Stimulated activated CD4-positive, alpha-beta T cell treated with anti-CD3 and anti-CD28 coated beads, Interleukin-15, amount 100 ng/mL, for 24 hours (primary cell): ENCODE results near the gene ADAMTS9.

Source experiments
- DNase-seq: peaks from one replicate; pipeline ENCODE4 v3.0.0-alpha.2; 2020

Gene ADAMTS9

DNA sequence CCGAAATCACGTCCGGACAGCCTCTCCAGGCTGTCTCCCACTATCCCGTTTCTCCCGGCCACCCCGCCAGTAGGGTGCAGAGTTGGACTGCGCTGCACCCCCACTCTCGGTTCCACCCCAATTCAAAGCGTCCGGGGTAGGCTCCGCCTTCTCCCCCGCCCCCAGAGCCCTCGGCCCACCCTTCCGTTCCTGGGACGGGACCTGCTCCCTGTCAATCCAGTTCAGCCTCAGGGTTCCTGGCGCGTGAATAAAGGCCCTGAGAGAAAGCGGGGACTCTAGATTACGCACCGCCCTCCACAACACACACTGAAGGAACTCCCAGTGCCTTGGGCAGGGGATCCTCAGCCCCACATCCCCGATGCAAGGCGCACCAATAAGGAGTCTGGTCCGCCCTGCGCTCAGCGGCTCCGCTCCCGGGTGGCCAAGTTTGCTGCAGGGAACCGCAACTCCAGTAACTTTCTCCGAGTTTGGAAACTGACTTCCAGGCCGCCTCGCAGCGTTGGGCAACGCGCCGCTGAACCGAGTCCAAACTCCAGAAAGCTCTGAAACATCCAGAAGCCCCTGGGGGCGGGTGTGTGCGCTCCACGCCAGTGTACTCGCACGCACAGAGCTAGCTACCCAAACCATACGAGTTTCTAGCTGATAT lies 1.9 kb downstream of the ADAMTS9 start:
- peak; percentile 19 for DNase-seq

DNA sequence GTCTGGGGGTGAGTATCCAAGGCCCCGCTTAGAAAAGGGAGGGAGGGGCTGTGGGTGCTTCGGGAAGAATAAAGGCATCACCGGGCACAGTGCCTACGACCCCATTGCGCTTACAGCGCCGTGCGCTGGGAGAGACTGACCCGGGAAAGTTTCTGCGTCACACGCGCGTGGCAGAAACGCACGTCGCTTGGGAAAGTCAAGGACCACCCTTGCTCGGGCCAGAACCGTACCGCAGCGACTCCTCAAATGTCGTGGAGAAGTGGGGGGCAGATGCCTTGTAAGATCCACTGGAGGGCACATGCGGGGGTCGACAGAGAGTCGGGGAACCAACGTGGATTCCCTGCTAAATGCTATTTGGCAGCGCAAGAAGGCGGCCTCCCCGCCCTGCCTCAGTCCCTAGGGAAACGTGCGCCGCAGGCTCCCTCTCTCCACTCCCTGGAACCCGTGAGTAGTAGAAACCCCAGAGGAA lies 2.4 kb downstream of the ADAMTS9 start:
- DNase-seq, result no peak

DNA sequence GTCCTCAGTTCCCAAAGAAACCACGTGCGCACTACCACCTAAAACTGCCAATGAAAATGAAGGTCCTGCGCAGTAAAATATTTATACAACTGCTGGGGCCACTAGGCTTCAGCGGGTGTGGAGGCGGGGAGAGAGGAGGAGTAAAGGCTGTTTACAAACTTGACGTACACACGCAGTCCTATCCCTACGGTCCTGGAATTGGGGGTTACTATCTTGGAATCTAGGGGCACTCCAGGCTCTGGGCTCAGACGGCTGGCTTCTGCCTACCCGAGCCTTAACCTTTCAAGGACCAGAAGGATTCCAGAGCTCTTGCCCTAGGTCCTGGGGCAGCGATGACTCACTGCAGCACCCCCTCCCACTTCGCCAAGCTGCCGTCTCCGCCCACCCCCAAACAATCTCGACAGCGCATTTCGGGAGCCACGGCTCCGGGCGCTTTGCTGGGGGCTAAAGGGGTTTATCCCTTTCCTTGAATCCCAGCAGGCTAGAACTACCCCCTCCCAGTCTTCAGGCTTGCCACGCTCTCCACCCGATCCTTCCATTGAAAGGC lies 3.0 kb downstream of the ADAMTS9 start:
- DNase-seq, result no peak

DNA sequence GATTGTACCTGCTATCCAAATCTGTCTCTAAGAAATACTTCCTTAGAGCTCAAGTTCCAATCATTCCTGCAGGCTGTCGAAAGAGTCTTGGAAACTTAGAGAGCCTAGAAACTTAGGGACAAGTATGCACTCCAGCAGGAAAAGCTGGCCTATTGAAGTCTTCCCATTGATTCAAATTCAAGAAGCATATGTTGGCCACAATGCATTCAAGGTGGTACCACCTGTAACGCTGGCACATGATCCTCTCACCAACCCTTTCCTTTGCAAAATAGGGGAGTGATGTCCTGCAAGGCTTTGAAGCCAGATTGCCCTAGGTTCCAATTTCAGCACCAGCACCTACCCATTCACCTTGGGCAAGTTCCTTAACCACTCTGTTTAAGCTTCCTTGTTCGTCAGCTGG lies 6.0 kb downstream of the ADAMTS9 start:
- no peak for DNase-seq

DNA sequence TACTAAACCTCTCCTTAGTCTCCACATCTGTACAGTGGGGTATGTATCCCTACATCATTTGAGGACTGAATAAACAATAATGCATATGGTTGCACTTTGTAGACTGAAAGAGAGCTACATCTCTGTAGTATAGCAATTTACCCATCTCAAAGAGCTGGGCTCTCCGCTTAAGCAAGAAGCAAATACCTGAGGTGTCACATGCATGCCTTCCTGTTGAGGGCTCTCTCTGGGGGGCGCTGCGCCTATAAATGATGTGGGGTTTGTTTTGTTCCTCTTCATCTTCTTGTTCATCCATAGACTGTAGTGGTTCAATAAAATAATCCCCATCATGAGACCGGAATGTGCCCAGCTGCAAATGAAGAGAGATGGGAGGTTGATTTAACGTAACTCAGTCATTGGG lies 6.8 kb downstream of the ADAMTS9 start:
- no peak for DNase-seq

DNA sequence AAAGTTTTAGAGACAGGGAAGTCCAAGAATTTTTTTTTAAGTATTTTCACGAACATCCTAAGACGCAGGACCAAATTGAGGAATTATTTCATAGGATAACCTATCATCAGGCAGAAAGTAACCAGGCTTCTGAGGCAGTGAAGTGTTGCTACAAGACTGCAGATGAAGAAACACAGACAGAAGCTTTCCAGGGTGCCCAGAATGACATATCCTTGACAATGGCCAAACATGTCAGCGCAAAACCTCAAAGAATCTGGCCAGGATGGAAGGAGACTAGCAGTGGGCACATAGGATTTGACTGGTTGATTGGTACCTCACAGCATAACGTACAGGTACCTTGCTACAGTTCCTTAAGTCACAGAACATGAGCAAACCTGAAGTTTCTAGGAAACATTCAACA lies 7.5 kb downstream of the ADAMTS9 start:
- no peak for DNase-seq

DNA sequence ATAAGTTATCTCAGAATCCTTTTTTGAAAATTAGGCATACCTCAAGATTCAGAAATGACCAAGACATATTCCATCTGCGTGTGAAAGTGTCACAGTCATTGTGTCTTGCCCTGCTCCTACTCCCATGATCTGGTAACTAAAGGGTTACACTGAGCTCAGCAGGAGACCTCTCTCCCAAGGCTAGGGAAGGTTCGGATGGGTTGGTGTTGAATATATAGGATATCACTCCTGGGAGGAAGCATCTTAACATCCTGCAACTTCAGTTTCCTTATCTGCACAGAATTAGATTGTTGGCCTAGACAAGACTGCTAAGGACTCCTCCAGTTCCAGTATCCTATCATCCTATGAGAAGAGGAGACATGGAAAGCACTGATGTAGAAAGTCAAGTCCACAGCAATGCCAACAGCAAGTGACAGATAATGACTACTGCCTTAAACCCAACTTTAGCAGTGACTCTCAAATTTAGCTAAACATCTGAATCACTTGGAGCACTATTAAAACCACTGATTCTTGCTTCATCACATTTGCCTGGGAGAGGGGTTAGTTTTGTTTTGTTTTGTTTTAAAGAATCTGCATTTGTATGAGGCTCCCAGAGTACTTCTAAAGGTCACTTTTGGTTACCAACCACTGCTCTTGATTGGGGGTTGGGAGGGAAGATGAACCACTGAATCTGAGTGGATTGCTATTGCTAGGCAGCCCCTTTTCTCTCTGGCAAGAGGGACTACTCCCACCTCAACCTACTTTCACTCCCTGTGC lies 9.7 kb downstream of the ADAMTS9 start:
- no peak for DNase-seq

DNA sequence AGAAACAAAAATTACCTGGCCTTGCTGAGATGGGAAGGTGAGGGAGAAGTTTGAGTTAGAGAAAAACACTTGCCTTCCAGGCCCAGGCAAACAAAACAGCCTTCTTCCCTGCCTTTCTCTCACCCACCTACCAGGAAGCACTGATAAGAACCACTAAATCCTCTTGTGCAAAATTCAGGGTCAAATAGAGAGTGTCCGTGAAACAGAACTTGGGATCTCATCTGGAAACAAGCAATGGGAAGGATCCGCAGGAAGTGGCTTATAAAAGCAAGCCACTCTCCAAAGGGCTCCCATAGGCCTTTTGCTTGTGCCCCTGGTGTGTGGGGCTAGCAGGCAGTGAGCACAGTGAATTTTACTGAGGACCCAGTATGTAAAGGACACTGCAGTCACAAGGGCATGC lies 11.0 kb downstream of the ADAMTS9 start:
- DNase-seq, result no peak

DNA sequence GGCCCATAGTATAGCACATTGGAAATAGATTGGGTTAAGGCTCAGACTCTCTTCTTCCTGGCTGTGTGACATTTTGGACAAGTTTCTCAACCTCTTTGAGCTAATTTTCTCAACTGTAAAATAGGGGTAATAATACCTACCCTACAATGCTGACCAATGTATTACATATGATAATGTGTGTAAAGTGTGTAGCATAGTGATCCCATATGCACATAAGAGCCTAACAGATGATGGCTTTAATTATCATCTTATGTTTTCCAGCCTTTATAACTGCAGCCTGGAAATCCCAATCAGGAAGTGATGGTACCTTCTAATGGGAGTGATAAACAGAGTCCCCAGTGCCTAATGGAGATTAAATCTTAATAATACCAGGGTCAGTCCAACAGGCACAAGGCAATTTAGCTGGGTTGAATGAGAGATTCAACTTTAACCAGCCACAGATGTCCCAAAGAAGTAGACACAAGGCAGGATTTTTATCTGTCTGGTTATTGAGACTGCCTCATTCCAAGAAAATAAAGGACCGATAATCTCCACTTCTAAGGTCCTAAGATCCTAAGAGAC lies 12.0 kb downstream of the ADAMTS9 start:
- DNase-seq, result no peak

DNA sequence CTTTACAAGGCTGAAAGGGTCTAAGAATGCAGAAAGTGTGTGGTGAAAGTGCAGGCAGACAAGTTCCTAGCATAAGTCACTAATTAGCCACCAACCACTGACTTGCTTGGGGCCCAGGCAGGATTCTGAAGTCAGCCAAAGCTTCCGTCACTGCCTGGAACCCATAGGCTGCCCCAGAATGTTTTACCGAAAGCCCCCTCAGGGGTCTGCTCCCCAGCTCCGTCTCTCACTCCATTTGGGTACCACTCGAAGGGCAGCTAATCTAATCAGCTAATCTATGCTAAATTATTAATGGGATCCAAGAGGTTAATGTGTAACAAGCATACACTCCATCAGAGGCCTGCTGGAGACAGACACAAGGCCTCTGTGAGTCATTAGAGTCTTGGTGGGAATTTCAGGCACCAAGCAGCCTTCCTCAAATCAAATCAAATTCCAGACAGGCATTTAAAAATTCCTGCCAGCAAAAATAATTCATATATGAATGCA lies 13.2 kb downstream of the ADAMTS9 start:
- DNase-seq, result no peak

DNA sequence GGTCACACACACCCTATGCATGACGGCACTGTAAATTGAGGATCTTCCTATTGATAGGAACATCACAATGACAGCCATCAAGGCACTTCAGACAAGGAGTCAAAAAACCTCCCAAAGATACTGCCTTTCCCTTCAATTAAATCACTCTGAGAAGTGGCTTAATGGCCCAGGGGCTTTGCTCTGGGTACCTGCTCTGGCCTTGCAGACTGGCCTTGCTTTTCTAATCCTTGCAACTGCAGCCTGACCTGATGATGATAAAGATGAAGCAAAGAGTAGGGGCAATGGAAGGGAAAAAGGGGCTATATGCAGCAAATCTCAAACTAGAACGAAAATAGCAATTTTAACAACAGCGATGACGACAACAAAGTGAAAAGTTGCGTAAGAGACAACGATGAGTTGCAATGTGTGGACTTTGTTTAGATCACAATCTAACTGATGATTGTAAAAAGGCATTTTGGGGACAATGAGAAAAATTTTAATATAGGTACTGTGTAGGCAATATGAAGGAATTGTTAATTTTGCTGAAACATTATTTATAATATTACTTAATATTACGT lies 14.6 kb downstream of the ADAMTS9 start:
- DNase-seq, result no peak

DNA sequence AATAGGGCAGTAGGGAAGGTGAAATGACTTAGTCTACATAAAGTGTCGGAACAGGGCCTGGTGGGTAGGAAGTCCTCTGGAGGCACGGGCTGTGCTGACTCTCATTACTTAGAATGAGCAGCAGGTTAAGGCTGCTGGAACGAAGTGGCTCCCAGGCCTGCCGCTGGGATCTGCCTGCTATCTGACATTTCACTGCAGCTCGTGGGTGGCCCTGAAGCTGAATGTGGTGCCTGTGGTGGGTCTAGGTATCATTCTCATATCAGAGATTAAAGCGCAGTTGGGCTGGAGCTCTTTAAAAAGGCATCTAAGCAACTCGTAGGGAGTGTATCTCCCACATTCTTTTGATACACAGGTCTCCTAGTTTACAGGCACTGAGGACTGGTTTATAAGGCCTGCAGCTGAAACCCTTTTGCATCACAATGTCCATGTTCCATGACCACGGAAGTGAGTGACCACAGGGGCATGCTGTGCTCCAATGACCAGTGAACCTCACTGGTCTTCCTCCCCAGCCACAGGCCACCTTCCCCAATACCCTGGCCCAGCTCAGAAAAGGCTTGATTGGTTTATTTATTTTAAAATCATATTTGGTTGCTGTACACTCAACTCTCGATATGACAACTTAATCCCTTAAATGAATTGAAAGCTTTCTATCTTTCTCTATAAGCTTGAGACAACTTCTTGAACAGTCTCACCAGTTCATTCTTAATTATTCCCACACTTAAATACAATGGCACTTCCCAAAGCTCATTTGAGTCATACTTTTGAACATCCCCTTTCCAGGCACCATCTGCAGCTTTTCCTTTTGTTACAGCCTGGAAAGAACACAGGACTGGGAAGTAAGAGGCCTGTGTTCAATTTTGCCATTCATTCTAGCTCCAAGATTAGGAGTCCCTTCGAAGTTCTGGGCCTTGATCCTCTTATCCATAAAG lies 19.0 kb downstream of the ADAMTS9 start:
- DNase-seq, result no peak

DNA sequence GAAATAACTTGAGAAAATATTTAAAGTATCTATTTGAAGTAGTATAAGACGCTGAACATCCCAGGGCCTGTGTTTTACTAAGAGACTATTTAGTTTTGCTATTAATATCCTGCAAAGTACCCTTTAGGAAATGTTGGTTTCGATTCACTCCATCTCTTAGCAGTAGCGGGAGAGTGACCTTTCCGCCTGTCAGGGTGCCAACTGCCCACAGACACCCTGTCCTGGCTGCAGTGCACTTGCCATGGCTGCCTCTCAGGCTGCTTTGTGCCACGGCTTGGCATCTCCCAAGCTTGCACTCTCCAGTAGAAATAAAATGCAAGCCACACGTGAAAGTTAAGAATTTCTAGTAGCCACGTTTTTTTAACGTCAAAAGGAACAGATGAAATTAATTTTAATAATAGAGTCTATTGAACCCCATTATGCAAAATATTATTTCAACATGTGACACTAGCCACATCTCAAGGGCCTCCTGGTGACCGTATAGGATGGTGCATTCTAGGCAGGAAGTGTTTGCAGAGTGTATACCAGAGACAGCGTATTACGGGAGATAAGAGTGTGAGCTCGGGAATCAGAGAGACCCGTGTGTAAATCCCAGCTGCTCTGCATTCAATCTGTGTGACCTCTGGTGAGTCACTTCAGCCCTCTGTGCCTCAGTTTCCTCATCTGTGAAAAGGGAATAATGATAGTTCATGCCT lies 19.8 kb downstream of the ADAMTS9 start:
- DNase-seq, result no peak

DNA sequence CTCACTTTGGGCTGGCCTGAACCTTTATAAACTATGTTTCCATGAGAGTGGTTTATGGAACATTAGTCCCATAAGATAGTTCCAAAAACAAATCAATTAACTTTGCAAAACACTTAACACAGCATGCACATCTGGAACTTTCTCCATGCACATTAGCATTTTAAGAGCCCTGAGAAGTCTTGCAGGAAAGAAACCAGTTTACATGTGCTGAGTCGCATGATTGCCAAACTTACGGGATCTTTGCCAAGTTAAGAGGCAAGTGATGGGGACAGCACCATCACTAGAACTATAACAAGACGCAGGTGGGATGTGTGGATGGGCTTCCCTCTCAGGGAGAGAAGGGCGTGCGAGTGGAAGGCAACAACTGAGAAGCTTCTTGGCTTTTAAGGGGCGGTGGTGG lies 20.7 kb downstream of the ADAMTS9 start:
- DNase-seq, result no peak

DNA sequence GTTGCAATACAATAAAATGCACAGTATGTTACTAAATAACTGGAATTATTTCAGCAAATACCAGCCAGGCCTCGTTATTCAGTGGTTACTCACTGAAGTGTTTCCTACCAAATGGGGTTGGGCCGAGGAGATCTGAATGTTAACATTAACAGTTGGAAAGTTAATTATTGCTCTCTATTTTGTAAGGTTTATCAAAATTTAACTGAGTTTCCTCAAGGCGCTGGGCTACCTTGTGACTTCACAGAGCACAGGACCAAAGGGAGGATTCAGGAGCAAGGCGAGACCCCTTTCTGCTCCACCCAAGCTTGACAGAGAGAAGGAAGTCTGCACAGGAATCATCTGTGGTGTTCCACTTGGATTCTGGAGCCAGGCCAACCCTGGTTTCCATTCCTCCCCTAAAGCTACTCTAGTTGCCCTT lies 21.6 kb downstream of the ADAMTS9 start:
- DNase-seq, result no peak

DNA sequence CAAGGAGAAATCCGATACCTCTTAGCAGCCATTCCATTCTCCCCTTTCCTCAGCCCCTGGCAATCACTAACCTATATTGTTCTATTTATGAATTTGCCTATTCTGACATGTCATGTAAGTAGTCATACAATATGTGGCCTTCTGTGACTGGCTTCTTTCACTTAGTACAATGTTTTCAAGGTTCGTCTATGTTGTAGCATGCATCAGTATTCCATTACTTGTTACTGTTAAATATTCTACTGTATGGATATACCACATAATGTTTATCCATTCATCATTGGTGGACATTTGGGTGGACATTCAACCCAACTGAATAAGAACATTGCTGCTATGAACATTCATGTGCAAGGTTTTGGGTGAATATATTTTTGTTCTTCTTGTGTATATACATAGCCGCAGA lies 23.4 kb downstream of the ADAMTS9 start:
- DNase-seq, result no peak

DNA sequence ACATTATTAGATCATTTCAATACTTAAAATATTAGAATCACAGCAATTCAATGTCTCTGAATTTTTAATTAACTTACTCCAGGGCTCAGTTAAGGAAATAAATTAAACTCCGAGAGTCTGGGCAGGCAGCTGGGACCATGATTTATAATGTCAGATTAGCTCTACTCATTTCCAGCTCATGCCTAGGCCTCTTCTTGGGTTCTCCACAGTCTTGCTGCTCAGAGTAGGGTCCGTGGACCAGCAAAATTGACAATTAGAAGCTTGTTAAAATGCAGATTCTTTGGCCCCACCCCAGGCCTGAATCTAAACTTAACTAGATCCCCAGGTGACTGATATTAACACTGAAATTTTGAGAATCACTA lies 28.2 kb downstream of the ADAMTS9 start:
- no peak for DNase-seq

DNA sequence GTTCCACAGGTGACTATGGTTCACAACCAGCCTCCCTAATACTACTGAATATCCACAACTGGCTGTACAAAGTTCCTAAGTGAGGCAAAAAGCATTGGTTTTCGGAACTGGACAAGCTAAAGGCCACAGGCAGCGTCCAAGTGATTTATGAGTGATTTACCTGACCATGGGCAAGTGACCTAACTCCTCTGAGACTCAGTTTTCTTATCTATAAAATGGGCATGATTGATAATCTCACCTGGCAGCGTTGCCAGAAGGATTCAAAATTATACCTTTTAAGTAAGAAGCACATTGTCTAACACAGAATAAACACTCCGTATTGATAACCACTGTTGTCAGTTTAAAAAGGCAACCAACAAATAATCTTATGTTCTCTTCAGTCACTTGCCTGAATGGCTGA lies 29.8 kb downstream of the ADAMTS9 start:
- DNase-seq, result no peak

DNA sequence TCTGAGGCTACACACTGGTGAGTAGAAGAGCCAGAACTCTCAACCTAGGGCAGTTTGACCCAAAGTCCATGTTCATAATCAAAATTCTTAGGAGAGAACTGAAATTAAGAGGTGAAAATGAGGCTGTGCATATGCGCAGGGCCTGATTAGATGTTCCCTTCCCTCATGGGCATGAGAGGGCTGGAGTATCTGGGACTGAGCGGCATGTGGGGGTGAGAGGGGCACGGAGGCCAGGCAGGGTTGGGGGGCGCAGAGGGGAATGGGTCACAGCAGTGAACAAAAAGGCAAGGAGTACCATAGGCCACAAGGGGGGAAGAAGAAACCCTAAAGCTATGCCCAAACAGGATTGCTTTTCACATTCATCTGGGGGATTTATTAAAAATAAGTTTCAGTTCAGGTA lies 31.3 kb downstream of the ADAMTS9 start:
- no peak for DNase-seq

DNA sequence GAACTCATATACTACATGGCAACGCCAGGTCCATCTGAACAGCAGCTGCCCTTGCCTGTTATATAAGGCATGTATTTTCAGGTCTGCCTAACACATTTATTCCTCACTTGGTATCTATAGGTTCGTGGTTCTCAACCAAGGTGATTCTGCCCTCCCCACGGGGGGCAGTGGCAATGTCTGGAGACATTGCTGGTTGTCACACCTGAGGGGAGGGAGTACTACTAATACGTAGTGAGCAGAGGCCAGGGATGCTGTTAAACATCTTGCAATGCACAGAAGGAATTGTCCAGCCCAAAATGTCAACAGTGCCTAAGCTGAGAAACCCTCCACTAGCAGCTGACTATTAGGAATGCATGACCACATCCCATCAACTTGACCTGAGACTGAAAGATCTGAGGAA lies 32.6 kb downstream of the ADAMTS9 start:
- DNase-seq, result no peak

DNA sequence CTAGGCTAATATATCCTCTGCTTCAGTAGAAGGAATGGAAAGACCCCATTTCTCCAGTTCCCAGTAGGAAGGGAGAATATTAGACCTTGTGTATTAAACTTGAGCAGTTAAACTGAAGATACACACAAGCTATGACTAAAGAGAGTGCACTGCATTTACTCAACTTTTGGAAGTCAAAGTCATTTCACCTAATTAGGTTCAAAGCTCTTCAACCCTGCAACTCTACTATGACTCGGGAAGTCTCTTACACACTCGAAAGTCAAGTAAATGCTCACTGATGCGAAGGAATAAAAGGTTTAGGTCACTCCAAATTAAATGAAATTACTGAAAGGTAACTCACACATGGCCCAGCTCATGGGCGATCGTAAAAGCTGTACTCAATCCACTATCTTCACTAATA lies 33.8 kb downstream of the ADAMTS9 start:
- no peak for DNase-seq

DNA sequence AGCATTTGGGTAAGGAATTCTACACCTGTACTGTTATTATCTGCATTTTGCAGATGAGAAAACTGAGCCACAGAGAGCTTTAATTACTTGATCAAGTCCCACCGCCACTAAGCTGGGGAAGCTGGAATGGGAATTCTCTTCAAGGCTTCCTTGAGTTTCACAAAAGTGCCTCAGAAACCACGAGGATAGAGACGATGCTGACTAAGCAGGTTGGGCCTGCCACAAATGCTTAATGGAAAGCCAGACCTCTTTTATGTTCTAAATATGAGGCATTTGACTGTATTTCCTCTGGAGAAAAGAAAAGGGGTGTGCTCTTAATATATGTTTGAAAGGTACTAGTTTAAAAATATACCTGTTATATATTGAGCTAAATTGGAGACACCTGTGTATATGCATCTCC lies 34.7 kb downstream of the ADAMTS9 start:
- DNase-seq, result no peak
